Suprapubic skin (tissue), 4 donors: ENCODE measurements around the gene UBE2E3.

ENCODE experiments used
- POLR2A ChIP-seq, 2 donors: fragments of 450-650 bp; IDR thresholded peaks; one replicate each; pipeline ENCODE4 v1.6.1; 2017; ENCODE audit warnings: antibody characterized with exemption in 2 of 2, mild to moderate bottlenecking in 2 of 2, moderate library complexity in 2 of 2
- POLR2AphosphoS5 ChIP-seq, 3 donors: sonication (generic); formaldehyde crosslinking; IDR thresholded peaks; one replicate each; pipeline ENCODE4 v1.6.1; 2017; ENCODE audit warnings: antibody characterized with exemption in 3 of 3

DNA sequence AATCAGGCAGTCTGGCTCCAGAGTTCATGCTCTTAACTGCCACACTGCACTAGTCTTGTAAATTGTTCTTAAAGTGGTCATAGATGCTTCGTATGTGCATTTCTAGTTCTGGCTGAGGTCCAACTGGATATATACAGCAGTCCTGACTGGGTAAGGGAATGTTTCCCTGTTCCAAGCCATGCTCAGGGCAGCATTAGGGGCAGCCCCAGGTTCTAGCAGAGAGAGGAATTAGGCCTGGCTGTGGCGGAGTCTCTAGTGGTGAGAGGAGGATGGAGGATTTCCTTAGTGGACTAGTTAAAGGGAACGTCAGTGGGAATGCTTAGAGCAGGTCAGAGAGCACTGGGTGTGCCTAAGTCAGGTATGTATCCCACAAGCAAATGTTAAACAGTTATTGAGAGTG lies 28.0 kb downstream of the UBE2E3 start:
- TF ChIP-seq POLR2AphosphoS5 (IDR thresholded peaks at IDR 0.05): no peak
- no peak for TF ChIP-seq POLR2A (IDR thresholded peaks at IDR 0.05)
